T-helper 1 cell treated with Interleukin-12 subunit alpha and Interleukin-12 subunit beta and Interleukin-4 antibody, amounts not matched to agents 30 μg/mL and 1 μg/mL, for 36 hours (primary cell): ENCODE data around the gene RANBP2.
"Not testable (repeated sequence)": the region's sequence is repeated elsewhere in the genome, so short reads cannot be mapped to it uniquely, and the experiment has no call there.

Source experiments
- H3K27ac Mint-ChIP-seq: one replicate; pipeline ENCODE4 v1.8.0; 2021; ENCODE audit warnings: mild to moderate bottlenecking, mixed read lengths
- H3K27me3 Mint-ChIP-seq: one replicate; pipeline ENCODE4 v1.8.0; 2021; ENCODE audit warnings: low read depth, mixed read lengths
- H3K36me3 Mint-ChIP-seq: one replicate; pipeline ENCODE4 v1.8.0; 2021; ENCODE audit warnings: low read depth, mixed read lengths
- H3K4me1 Mint-ChIP-seq: one replicate; pipeline ENCODE4 v1.8.0; 2021; ENCODE audit warnings: low read depth, mixed read lengths
- H3K4me3 Mint-ChIP-seq: one replicate; pipeline ENCODE4 v1.8.0; 2021; ENCODE audit warnings: mild to moderate bottlenecking, moderate library complexity, mixed read lengths
- H3K9me3 Mint-ChIP-seq: one replicate; pipeline ENCODE4 v1.8.0; 2021; ENCODE audit warnings: mixed read lengths

Gene RANBP2

DNA sequence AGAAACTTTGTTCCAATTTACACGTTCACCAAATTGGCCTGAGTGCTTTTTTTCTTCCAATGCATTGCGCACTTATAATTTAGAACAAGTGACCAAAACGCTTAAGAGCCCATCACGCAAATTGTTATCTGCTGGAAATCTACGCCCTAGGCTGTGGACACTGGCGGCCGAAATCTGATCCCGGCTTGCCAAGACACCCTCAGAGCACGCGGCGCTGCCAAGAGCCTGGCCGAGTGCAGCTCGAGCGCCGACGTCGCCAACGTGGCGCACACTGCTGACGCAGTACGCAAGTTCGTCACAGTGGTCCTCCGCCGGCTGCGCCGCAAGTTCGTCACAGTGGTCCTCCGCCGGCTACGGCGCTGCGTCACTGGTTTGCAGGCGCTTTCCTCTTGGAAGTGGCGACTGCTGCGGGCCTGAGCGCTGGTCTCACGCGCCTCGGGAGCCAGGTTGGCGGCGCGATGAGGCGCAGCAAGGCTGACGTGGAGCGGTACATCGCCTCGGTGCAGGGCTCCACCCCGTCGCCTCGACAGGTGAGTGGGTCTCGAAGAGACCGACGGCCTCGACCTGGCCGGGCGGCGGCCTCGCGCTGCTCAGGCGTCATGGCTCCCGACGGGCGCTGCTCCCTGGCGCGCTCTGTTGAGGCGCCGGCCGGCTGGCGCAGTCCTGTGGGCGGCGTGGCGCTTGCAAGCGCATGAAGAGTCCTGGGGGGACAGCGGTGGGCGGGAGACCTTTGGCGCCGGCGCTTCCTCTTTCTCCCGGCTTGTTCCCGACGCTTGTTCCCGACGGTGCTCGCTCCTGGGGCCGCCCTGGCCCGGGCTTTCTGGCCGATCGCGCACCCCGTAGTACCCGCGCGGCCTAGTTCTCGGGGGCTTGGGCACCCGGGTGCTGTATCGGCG, at the start of gene RANBP2:
Gene RANBP2, plus strand, starts transcription at position 334 of the 896 bp plus-strand sequence. Its CDS starts 125 bp downstream, at position 459.
- peak within 1 kb of the TSS; percentile 94 for H3K27ac Mint-ChIP-seq
- H3K9me3 Mint-ChIP-seq, result no peaks in the 10 kb centered on the region
- H3K4me1 Mint-ChIP-seq, result peaks cover 14% of the 10 kb centered on the region
- no peaks in the 10 kb centered on the region for H3K27me3 Mint-ChIP-seq
- H3K4me3 Mint-ChIP-seq, result peak within 1 kb of the TSS; percentile 88
- H3K36me3 Mint-ChIP-seq, result no peaks in the 10 kb centered on the region

GRCh38 chr2:108670282-108670681, 49.0 kb upstream of the RANBP2 start:
- H3K27ac Mint-ChIP-seq, H3K36me3 Mint-ChIP-seq, H3K4me1 Mint-ChIP-seq: not testable (repeated sequence)

DNA sequence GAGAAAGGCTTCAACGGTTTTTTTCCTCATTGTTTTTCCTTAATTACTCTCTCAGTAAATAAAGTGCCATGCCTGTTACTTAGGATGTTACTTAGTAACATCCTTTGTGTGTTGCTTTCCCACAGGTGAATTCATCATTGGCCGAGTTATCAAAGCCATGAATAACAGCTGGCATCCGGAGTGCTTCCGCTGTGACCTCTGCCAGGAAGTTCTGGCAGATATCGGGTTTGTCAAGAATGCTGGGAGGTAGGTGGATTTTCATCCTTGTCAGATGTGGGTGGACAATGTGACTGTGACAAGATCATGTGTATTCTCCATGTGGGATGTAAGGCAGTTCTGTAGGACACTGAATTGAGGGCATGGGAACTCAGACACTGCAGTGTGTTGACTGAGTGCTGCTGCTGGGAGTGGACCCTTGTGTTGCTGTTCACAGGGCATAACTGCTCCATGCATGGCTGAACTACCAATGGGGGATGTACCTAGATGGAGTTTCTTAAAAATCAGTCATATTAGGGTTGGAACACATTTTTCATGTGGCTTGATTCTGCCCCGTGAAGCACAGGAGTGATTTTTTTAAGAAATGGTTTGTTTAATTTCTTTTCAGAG, 47.0 kb upstream of the RANBP2 start:
- not testable (repeated sequence) for H3K9me3 Mint-ChIP-seq, H3K4me3 Mint-ChIP-seq, H3K27me3 Mint-ChIP-seq, H3K27ac Mint-ChIP-seq, H3K4me1 Mint-ChIP-seq
- H3K36me3 Mint-ChIP-seq, result peaks cover 13% of the 10 kb centered on the region

More at GRCh38 chr2:108670282-108670681, 49.0 kb upstream of the RANBP2 start:
- H3K27me3 Mint-ChIP-seq, H3K9me3 Mint-ChIP-seq, H3K4me3 Mint-ChIP-seq: not testable (repeated sequence)

GRCh38 chr2:108676522-108676921, 42.8 kb upstream of the RANBP2 start:
- H3K27me3 Mint-ChIP-seq, H3K9me3 Mint-ChIP-seq, H3K4me3 Mint-ChIP-seq, H3K27ac Mint-ChIP-seq: not testable (repeated sequence)
- H3K4me1 Mint-ChIP-seq, result peaks cover 19% of the 10 kb centered on the region
- peaks cover 15% of the 10 kb centered on the region for H3K36me3 Mint-ChIP-seq

- H3K27ac Mint-ChIP-seq, H3K27me3 Mint-ChIP-seq, H3K4me3 Mint-ChIP-seq, H3K9me3 Mint-ChIP-seq: not testable (repeated sequence)
- H3K4me1 Mint-ChIP-seq, result peaks cover 19% of the 10 kb centered on the region
- H3K36me3 Mint-ChIP-seq, result peaks cover 15% of the 10 kb centered on the region
These were observed 42.0 kb upstream of the RANBP2 start for GRCh38 chr2:108677239-108677744.

- H3K27ac Mint-ChIP-seq, result peak overlapping the region; percentile 55
- not testable (repeated sequence) for H3K9me3 Mint-ChIP-seq, H3K27me3 Mint-ChIP-seq, H3K4me3 Mint-ChIP-seq
- H3K4me1 Mint-ChIP-seq, result peaks cover 19% of the 10 kb centered on the region
- H3K36me3 Mint-ChIP-seq, result peaks cover 15% of the 10 kb centered on the region
These were observed 41.1 kb upstream of the RANBP2 start for GRCh38 chr2:108678198-108678651.

DNA sequence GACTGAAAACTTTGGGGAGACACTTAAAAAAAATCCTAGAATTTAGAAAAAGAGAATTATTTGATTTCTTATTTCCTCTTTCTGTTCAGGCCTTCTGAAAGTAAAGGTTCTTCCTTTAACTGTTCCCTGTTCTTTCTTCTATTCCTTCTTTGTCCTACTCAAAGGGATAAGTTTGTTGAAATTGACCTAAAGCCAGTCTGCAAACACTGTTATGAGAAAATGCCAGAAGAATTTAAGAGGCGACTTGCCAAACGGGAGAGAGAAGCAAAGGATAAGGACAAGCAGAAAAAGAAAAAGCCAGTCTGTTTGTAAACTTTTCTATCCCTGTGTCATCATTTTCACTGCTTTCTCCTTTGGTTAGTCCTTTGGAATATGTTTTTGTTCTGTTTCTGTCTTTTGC, 38.5 kb upstream of the RANBP2 start:
- not testable (repeated sequence) for H3K4me3 Mint-ChIP-seq

GRCh38 chr2:108688818-108689756, 30.2 kb upstream of the RANBP2 start:
- H3K9me3 Mint-ChIP-seq, H3K36me3 Mint-ChIP-seq, H3K4me3 Mint-ChIP-seq, H3K27me3 Mint-ChIP-seq, H3K27ac Mint-ChIP-seq, H3K4me1 Mint-ChIP-seq: not testable (repeated sequence)

More for the DNA sequence above, 38.5 kb upstream of the RANBP2 start:
- H3K9me3 Mint-ChIP-seq, H3K27me3 Mint-ChIP-seq, H3K27ac Mint-ChIP-seq: not testable (repeated sequence)
- Mint-ChIP-seq H3K36me3 (peaks cover 14% of the 10 kb centered on the region), H3K4me1 (peaks cover 16% of the 10 kb centered on the region)

DNA sequence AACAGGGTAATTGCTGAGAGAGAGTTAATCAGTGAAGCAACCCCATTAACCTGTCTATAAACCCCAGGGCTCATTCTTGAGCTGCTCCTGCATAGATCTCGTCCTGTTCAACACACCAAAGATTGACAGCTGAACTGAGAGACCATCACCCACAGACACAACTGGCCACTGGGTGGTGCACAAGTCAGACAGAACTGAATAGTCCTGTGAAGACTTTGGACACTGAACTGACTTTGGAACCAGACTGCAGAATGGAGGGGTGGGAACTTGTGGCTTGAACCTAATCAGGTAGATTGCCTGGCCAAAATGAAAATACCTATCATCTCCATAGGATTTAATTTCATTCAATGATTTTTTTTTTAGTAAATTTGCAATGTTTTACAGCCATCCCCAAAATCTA, 29.3 kb upstream of the RANBP2 start:
- H3K9me3 Mint-ChIP-seq, H3K4me3 Mint-ChIP-seq, H3K27me3 Mint-ChIP-seq, H3K36me3 Mint-ChIP-seq, H3K4me1 Mint-ChIP-seq, H3K27ac Mint-ChIP-seq: not testable (repeated sequence)

DNA sequence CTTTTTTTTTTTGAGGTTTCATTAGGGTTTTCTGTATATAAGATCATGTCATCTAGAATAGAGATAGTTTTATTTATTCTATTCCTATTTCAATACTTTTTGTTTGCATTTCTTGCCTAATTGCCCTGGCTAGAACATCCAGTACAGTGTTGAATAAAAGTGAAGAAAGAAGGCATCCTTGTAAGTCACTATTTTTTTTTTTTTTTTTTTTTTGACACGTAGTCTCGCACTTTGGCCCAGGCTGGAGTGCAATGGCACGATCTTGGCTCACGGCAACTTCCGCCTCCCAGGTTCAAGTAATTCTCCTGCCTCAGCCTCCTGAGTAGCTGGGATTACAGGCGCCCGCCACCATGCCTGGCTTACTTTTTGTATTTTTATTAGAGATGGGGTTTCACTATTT, 27.8 kb upstream of the RANBP2 start:
- no peaks in the 10 kb centered on the region for H3K9me3 Mint-ChIP-seq
- H3K4me3 Mint-ChIP-seq, result no peak overlapping the region
- H3K27ac Mint-ChIP-seq, result no peak overlapping the region
- no peaks in the 10 kb centered on the region for H3K27me3 Mint-ChIP-seq
- H3K4me1 Mint-ChIP-seq, result no peaks in the 10 kb centered on the region
- peaks cover 4% of the 10 kb centered on the region for H3K36me3 Mint-ChIP-seq

DNA sequence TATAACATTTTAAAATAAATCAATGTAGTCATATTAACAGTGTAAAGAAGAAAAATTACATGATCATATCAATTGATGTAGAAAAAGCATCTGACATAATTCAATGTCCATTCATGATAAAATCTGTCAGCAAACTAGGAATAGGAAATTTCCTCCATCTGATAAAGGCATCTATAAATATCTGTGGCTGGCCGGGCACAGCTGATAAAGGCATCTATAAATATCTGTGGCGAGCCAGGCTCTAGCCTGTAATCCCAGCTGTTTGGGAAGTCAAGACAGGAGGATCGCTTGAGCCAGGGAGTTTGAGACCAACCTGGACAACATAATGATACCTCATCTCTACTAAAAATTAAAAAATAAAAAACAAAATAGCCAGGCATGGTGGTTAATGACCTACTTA, 18.1 kb upstream of the RANBP2 start:
- Mint-ChIP-seq H3K27me3 (peaks cover 4% of the 10 kb centered on the region), H3K9me3 (peaks cover 1% of the 10 kb centered on the region), H3K36me3 (peaks cover 2% of the 10 kb centered on the region), H3K27ac (no peak overlapping the region), H3K4me3 (no peak overlapping the region), H3K4me1 (no peaks in the 10 kb centered on the region)

GRCh38 chr2:108701806-108702205, 17.5 kb upstream of the RANBP2 start:
- Mint-ChIP-seq H3K9me3 (peaks cover 4% of the 10 kb centered on the region), H3K4me3 (no peak overlapping the region), H3K27me3 (peaks cover 4% of the 10 kb centered on the region), H3K4me1 (no peaks in the 10 kb centered on the region), H3K27ac (no peak overlapping the region), H3K36me3 (no peaks in the 10 kb centered on the region)

DNA sequence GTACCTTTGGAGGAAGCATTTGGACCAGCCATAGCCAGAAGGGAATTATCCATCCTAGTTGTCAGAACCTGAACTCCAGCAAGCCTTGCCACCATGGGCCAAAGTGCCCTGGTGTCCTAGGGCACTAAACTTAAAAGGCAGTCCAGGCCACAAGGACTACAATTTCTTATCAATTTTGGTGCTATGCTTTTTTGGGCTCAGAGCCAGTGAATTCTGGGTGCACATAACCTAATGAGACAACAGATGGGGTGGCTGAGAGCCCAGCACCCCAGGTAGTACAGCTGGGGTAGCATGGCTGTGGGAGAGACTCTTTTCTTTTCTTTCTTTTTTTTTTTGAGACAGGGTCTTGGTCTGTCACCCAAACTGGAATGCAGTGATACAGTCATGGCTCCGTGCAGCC, 14.4 kb upstream of the RANBP2 start:
- Mint-ChIP-seq H3K36me3 (peaks cover 6% of the 10 kb centered on the region), H3K4me3 (no peak overlapping the region), H3K27ac (no peak overlapping the region), H3K9me3 (peaks cover 17% of the 10 kb centered on the region), H3K4me1 (no peaks in the 10 kb centered on the region), H3K27me3 (peaks cover 19% of the 10 kb centered on the region)

GRCh38 chr2:108707300-108707699, 12.0 kb upstream of the RANBP2 start:
- Mint-ChIP-seq H3K9me3 (peaks cover 17% of the 10 kb centered on the region), H3K4me3 (no peak overlapping the region), H3K27ac (no peak overlapping the region), H3K27me3 (peaks cover 20% of the 10 kb centered on the region), H3K36me3 (peaks cover 6% of the 10 kb centered on the region), H3K4me1 (no peaks in the 10 kb centered on the region)
